ENCODE data around the gene FRAT2.

FRAT2 gene, protein sequence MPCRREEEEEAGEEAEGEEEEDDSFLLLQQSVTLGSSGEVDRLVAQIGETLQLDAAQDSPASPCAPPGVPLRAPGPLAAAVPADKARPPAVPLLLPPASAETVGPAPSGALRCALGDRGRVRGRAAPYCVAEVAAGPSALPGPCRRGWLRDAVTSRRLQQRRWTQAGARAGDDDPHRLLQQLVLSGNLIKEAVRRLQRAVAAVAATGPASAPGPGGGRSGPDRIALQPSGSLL

DNA sequence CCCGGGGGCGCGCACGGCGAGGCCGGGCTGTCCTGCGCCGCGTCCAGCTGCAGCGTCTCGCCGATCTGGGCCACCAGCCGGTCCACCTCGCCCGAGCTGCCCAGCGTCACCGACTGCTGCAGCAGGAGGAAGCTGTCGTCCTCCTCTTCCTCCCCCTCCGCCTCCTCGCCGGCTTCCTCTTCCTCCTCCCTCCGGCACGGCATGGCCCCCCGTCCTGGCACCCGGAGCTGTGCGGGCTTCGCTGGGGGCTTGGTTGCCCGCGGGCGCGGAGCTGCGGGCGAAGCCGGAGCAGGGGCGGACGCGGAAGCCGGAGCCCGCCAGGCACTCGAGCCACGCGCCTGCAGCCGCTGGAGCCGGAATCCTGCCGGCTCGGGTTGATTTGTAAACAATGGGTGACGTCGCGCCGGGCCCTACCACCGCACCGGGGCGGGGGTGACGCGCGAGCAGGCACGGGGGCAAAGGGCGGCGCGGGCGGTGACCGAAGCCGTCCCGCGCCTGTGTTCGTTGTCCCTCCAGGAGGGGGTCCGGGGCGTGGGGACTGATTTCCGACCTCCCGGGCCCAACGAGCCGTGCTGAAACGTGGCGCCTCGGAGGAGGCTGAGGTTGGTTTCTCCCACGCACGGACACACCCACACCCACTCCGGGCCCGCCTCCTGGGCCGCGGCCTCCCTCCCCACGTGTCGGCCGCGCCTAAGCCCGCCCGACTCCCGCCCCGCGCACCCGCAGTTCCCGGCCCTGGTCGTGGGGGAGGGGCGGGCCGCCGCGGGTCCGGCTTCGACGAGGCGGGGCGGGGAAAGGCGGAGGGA, at the start of gene FRAT2:
Gene FRAT2 (minus strand): TSS at position 360 of the 806 bp plus-strand sequence. CDS start 157 bp downstream, at position 203.
- DNase-seq (ENCODE audit: low read depth in 2 of 2): peak; percentile 74 to 78

DNA sequence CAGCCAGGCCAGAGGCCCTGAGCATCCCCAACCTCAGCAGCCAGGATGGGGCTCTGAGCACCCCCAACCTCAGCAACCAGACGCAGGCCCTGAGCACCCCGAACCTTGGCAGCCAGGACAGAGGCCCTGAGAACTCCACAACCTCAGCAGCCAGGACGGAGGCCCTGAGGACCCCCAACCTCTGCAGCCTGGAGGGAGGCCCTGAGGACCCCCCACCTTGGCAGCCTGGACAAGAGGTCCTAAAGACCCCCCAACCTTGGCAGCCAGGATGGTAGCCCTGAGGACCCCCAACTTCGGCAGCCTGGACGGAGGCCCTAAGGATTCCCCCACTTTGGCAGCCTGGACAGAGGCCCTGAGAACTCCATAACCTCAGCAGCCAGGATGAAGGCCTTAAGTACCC, 49.6 kb upstream of the FRAT2 start:
- DNase-seq (ENCODE audit: low read depth in 2 of 2): no peak

DNA sequence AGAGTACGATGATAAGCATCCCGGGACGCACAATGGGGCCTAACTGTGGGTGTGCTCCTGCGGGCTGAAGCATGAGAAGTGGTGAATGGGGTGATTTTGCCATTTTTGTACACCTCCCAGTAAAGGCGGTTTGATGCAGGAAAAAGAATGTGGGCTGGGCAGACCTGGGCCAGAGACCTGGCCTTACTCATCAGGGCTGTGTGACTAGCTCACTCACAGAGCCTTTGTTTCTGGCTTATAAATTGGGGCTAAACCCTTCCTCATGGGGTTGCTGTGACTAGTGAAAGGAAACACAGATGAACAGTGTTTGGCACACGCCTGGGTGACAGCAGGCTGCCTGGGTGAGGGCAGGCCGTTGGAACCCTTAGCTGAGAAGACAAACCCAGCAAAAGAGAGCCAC, 48.6 kb upstream of the FRAT2 start:
- no peak for DNase-seq (ENCODE audit: low read depth in 2 of 2)

DNA sequence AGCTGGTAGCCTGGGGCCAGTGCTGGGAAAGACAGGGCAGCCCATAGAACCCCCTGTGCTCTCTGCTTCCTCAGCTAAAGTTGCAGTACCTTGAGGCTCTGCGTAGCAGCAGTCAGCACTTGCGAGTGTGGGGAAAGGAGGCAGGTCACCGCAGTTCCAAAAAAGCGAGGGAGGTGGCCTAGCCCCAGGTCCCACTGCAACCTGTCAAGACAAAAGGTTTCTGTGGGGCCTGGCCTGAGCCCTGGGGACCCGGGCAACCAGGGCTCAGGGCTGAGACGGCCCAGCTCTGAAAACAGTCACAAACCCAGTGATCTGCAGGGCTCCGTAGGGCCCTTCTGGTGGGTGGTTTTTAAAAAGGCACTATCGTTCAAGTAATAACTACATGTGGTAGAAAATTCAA, 47.1 kb upstream of the FRAT2 start:
- DNase-seq (ENCODE audit: low read depth in 2 of 2): no peak

DNA sequence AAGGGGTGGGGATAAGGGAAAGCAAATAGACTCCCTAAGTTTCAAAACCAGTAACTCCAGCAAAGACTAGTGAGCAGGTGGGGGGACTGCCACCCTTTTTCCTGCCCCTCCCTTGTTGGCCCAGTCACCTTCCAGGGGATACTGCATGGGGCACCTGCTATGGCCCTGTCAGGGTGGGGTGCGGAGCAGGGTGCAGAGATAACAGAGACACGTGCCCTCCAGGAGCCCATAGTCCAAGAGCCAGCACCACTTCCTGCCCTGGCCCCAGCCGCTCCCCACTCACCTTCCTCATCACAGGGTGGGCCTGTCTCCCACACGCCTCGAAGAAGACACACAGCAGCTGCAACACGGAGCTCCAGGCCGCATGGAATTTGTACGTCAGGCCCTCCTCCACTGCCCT, 46.0 kb upstream of the FRAT2 start:
- DNase-seq (ENCODE audit: low read depth in 2 of 2): no peak

DNA sequence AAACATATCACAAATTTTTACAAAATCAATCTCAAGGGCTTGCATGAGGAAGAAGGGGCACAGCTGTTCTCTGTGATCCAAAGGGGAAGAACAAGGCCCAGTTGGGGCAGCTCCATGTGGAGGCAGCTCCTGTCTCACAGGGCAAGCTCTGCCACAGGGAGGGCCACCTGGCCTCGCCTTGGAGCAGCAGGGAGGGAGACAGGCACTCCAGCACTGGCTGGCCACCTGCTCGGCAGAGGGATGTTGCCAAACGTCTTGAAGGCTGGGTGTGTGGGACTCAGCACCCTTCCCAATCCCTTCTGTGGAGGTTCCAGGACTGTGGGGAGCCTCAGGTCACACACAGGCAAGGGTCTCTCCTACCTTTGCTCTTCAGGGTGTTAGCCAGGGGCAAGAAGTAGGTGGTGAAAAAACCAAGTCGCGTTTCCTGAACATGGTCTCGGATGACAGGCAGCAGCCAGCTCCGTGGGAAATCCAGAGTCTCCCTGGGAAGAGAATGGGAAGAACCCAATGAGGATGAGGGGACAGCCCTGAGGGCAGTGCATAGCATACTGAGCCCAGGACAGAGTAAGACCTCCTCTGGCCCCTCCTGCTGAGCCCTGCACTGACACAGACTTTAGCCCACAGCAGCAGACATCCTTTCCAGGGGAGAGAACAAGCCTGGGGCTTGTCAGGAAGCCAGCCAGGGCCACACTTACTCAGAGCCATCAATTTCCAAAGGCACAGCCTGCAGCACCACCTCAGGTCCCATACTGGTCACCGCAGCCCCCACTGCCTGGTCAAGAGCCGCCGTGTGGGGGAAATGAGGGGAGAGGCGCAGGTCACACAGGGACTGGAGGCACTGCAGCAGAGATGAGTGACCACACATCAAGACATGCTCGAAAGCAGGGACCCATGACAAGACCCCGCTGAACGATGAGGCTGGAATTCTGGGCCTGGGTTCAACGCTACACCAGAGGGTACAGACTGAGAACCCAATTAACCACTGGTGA, 44.7 kb upstream of the FRAT2 start:
- no peak for DNase-seq (ENCODE audit: low read depth in 2 of 2)

DNA sequence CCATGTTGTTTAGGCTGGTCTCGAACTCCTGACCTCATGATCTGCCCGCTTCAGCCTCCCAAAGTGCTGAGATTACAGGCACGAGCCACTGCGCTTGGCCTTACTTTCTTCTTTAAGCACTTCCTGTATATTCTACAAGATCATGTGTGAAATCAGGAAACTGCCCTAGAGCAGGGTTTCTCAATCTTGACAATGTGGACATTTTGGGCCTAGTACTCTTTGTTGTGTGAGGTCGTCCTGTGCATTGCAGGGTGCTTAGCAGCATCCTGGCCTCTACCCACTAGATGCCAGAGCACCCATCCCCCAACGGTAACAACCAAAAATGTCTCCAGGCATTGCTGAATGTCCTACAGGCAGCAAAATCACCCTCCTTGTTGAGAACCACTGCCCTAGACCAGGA, 41.9 kb upstream of the FRAT2 start:
- no peak for DNase-seq (ENCODE audit: low read depth in 2 of 2)

DNA sequence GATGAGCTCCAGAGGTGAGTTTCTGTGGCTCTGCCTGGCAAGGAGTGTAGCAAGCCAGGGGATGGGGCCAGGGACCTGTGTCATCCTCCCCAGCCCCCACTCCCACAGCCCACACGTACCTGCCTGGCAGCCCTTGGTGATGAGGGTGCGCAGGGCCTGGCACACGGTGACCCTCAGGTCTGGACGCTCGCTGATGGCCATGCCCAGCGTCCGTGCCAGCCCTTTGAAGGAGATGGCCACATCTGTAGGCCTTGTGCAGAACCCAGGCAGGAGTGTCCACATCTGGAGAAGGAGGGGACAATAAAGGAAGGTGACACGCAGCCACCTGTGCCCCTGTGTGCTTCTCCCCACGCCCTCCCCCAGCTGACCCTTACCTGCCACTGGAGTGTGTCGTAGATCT, 38.9 kb upstream of the FRAT2 start:
- DNase-seq (ENCODE audit: low read depth in 2 of 2): no peak

DNA sequence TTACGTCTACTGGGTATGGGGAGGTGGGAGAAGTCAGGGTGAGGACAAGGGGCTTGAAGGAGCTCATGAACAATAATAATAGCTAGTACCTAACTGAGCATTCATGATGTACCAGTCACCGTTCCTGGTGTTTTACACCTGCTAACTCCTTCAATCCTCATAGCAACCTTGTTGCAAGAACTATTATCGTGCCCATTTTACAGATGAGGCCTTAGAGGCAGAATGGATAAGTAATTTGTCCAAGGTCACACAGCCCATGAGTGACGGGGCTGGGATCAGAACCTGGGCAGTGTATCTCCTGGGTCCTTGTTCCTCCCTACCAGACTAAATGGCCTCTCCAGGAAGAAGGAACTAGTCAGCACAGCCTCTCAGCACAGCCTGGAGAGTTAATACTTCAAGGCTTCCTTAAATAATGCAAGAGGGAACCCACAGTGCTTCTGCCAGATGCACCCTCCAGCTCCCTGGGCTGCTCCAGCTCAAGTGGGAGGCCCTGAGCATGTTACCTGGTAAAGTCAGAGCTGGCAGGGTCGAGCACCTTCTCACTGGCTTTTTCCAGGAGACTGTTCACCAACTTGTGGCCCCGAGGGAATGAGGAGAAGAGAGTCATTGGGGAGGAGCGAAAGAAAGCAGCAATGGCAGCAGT, 37.8 kb upstream of the FRAT2 start:
- no peak for DNase-seq (ENCODE audit: low read depth in 2 of 2)

DNA sequence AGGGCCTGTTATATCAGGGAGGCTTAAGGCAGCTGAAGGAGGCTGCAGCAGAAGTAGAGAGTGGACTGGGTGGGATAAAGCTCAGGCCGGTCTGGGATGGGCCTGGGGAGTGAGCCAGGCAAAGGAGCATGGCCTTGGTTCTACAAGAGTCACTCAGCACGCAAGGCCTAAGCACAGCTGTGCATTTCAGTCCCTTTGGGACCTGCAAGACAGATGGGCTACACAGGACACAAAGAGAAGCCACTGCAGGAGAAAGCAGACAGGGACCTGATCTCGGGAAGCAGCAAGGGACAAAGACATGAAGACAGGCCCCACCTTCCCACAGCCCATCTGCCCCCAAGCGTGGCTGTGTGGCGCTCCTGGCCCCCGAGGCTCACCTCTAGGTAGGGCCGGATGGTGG, 37.2 kb upstream of the FRAT2 start:
- DNase-seq (ENCODE audit: low read depth in 2 of 2): no peak

DNA sequence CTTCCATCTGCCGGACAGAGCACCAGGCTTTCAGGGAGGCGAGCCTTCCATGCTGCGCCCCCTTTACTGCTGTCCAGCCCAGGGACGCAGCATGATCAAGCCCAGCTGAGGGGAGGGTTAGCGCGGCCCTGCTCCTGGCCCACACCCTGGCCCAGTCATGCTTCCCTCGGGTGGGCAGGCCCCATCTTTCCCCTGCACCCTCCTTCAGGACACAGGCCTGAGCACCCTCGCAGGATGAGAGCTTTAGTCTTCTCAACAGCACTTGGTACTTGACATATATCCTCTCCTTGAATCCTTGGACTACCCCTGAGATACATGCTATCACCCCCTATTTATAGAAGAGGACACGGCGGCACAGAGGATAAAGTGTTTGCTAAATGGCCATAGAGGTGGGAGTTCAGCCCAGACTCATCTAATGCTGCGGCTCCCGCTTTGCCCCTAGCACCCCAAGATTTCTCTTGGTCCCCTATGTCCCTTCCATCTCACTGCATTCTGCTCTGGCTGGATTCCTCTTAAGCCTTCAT, 32.7 kb upstream of the FRAT2 start:
- DNase-seq (ENCODE audit: low read depth in 2 of 2): no peak

DNA sequence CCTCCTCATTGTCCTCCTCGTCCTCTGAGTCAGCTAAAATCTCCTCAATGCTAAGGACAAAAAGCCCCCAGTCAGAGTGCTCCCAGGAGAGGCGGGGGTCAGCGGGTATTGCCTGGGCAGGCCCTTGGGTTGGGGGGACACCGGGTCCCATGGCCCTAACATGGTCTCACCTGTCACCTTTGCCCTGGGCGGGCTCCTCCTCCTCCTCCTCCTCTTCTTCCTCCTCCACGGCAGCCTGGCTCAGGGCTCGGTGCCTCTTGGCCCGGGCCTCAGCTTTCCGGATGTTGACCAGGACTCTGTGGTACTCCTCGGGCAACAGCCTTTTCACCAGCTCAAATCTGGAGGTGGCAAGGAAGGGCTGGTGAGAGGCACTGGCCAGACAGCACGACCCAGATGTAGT, 32.0 kb upstream of the FRAT2 start:
- DNase-seq (ENCODE audit: low read depth in 2 of 2): no peak

DNA sequence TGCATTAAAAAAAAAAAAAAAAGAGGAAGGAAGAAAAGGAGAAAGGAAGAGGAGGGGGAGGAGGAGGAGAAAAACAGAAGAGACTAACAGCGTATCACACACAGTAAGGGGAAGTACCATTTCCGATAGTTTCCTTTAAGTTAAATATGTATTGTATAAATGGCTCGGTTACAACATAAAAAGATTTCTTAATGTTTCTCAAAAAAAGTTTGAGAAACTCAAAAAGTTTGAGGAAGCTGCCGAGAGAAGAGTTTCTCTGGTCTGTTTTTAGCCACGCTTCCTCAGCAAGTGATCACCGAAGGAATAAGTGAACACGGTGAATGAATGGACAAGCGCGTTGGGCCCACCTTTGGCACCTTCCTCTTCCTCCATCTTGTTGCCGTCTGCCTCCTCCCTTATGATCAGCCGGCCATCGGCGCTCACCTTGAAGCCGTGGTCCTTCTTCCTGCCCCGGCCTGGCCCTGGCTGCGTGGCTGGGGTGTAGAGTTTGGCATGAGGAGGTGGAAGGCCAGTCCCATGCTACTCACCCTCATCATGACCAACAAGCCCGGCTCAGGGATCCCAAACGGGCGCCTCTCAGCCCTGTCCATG, 31.3 kb upstream of the FRAT2 start:
- no peak for DNase-seq (ENCODE audit: low read depth in 2 of 2)

DNA sequence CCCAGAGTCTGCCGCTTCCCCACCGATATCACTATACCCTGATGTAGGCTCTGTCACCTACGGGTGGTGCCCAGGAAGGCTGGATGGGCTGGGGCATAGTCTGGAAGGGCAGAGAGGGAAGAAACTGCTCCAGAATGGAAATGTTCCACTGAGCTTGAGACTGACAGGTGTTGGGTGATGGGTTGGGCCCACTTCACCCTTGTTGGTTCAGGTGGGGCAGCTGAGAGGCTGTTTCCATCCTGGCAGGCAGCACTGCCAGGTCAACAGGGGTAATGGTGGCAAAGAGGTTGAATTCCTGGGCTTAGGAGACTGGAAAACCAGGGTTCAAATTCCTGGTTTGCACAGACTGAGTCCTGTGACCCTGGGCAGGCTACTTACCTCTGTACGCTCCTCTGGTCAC, 28.5 kb upstream of the FRAT2 start:
- no peak for DNase-seq (ENCODE audit: low read depth in 2 of 2)

DNA sequence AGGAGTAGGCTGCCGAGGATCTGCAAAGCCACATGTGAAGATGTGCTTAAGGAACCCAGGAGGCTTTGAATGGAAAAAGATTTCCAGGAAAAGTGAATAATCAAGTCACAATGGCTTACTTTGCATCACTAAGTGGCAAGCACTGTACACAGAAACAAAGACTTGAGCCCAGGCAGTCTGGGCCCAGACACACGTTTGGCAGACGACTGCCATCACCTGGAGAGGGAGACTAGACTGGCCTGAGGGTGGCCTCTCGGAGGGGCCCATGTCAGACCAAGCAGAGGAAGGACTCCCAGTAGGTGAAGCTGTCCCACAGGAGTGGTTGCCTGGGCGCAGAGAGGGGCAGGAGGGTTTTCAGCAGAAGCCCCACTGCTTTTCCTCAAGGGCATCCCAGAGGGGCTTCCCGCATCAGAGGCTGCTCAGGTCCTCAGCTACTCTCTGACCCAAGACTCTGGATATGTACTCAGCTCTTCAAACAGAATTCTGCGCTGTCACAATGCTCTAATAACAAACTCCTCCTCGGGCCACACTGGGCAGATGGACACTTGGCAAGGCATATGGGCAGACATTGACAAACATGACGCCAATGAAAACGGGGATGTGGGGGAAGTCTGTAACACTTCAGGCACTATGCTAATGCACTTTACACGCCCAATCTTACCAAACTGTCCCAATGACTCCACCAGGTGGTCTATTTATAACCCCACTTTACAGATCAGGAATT, 27.9 kb upstream of the FRAT2 start:
- no peak for DNase-seq (ENCODE audit: low read depth in 2 of 2)

DNA sequence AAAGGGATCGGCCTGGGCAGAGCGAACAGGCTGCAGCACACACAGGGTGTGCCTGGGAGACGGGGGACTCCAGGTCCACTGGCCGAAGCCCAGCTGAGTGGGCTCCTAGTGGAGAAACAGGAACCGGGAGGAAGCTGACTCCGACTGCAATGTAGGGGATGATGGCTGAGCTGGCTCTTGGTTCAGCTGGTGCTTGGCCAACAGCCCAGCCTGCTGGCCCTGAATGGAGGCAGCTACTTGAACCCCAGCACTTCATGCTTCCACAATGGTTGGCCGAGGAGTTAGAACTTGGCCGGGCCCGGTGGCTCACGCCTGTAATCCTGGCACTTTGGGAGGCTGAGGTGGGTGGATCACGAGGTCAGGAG, 27.0 kb upstream of the FRAT2 start:
- no peak for DNase-seq (ENCODE audit: low read depth in 2 of 2)

DNA sequence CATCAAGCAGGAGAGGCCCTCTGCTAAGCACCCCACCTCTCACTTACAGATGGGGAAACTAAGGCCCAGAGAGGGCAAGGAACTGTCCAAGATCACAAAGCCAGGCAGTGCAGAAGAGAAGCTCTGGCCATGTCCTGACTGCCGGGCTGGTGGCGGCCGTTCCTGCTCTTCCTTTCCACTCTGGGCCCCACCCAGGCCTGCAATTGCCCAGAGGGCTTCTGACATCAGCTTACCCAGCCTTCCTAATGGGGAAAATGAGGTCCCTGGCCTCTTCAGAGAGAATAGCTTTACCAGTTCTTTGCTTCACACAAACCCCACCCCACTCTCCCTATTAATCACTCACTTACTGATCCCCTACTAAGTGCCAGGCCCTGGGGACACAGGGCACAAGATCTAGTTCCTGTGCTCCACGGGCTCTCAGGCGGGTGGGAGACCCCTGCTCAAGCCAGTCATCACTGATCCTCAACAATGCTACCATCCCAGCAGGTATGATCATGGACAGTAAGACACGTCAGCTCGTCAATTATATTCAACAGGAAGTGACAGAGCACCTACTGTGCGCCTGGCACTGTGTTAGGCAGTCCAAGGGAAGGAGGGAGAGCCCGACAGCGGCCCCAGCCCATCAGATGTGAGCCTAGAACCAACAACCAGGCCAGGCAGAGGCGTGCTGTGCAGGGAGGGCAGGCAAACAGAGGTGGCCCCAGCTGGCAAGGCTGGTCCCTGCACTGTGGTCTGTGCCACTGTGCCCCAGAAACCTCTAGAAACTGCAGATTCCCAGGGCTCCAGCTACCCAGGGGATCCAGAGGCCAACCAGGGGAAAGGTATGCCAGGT, 26.4 kb upstream of the FRAT2 start:
- no peak for DNase-seq (ENCODE audit: low read depth in 2 of 2)

DNA sequence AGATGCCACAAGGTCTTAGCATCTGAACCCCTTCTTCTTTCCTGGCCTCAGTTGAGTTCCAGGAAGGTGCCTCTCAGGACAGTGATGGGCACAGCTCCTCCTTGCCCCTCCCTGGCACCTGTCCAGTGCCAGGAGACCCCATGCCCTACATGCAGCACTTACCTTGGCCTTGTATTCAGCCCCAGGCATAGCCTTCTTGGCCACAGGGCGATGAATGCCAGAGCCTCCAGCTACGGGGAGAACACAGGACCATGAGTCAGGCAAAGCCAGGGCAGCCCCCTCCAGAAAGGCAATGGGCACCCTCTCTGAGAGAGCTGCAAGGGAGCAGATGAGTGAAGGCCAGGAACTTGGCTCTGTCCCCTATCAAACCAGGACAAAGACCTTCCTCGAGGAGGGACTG, 24.3 kb upstream of the FRAT2 start:
- DNase-seq (ENCODE audit: low read depth in 2 of 2): no peak

DNA sequence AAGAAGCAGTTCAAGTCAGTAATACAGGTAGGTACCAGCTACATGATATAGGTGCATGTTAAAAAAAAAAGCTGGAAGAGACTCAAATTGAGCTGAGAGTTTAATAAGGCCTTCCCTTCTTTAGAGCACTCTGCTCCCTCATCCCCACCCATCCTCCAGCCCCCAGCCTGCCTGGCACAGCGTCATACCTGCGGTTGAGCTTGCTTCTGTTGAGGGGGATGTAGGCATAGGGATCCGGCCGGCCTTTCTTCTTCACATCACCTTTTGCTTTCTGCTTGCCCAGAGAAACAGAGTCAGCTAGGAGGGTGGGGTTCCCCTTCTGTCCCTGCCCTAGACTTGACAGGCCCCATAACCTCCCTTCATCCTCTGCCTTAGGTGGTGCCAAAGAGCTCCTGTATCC, 23.8 kb upstream of the FRAT2 start:
- no peak for DNase-seq (ENCODE audit: low read depth in 2 of 2)

DNA sequence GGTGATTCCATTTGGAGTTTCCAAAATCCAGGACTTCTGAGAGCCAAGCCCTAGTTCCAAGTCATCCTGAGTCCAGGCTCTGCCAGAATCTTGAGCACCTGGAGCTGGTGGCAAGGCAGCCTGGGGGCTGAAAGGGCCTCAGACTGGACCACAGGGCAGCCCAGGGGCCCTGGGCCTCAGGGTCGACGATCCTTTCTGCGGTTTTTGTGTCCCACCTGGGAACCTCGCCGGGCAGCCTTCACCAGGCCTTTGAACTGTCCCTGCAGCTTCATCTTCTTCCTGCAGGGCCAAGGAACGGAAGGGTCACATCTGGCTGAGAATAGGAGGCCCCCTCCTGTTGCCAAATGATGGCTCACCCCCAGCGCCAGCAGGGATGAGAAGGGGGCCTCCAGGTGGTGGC, 22.4 kb upstream of the FRAT2 start:
- DNase-seq (ENCODE audit: low read depth in 2 of 2): no peak
